Measurements from ENCODE around the gene C1orf159. TPM values are rescaled to one million over a fixed set of nuclear protein-coding genes. Genes with fewer than 3 reads are reported as not detected.

The C1orf159 gene
- polyA plus RNA-seq, 3 donors: 3.0 to 18.8 (median 3.3) TPM

DNA sequence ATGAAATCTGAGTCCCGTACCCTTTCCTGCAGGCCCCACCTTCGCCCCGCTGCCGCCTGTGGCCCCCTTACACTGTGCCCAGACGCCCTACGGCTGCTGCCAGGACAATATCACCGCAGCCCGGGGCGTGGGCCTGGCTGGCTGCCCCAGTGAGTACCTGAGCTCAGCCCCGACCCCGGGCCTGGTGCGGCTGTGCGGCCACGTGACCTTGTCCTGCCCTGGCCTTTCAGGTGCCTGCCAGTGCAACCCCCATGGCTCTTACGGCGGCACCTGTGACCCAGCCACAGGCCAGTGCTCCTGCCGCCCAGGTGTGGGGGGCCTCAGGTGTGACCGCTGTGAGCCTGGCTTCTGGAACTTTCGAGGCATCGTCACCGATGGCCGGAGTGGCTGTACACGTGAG, 70.8 kb downstream of the C1orf159 start:
- peaks cover 4 to 14% (median 13%) of the 10 kb centered on the region in 3 donors for H3K27me3 Mint-ChIP-seq (ENCODE audit: low read depth in 3 of 3)
- no peak for DNase-seq
- Histone ChIP-seq H3K4me2 (replicated peaks; ENCODE audit: extremely low read depth, low read length, poor library complexity, severe bottlenecking) (no peak overlapping the region), H3K9ac (ENCODE audit: insufficient read depth, low read length, poor library complexity, severe bottlenecking) (no peak overlapping the region), H3K4me1 (ENCODE audit: control insufficient read depth in 1 of 2, insufficient read depth in 2 of 2, low read length in 2 of 2) (peaks cover 5 to 6% of the 10 kb centered on the region in 2 donors), H3K36me3 (replicated peaks in 1 of 2; ENCODE audit: control insufficient read depth in 1 of 2, insufficient read depth in 2 of 2, low read length in 2 of 2) (no peaks in the 10 kb centered on the region), H3K79me2 (ENCODE audit: insufficient read depth, low read length) (no peaks in the 10 kb centered on the region), H2AFZ (ENCODE audit: insufficient read depth, low read depth, low read length, poor library complexity, severe bottlenecking) (no peak overlapping the region), H4K20me1 (ENCODE audit: insufficient read depth, low read length) (no peaks in the 10 kb centered on the region), H3K4me3 (replicated peaks in 1 of 3; ENCODE audit: low read depth in 2 of 3, low read length in 3 of 3) (no peak overlapping the region), H3K9me3 (replicated peaks in 1 of 2; ENCODE audit: control insufficient read depth in 1 of 2, insufficient read depth in 1 of 2, low read length in 2 of 2) (no peaks in the 10 kb centered on the region), H3K27me3 (ENCODE audit: control insufficient read depth in 2 of 2, insufficient read depth in 2 of 2, low read length in 2 of 2) (peaks cover under 1 to 4% of the 10 kb centered on the region in 2 donors), H3K27ac (ENCODE audit: low read depth in 1 of 2, low read length in 2 of 2) (no peak overlapping the region)
- WGBS (ENCODE audit: insufficient coverage): 94% methylated on average over 19 of the region's 23 CpGs
- no peak overlapping the region for H3K4me3 Mint-ChIP-seq
- intact Hi-C loops (cut with micrococcal nuclease): no loop called here
- no peak overlapping the region for H3K27ac Mint-ChIP-seq
- peaks cover under 1% of the 10 kb centered on the region for H3K4me1 Mint-ChIP-seq
- no peaks in the 10 kb centered on the region for H3K36me3 Mint-ChIP-seq
- peaks cover 0 to 11% (median 3%) of the 10 kb centered on the region in 7 donors for H3K9me3 Mint-ChIP-seq
- TF ChIP-seq, protein P1, sequence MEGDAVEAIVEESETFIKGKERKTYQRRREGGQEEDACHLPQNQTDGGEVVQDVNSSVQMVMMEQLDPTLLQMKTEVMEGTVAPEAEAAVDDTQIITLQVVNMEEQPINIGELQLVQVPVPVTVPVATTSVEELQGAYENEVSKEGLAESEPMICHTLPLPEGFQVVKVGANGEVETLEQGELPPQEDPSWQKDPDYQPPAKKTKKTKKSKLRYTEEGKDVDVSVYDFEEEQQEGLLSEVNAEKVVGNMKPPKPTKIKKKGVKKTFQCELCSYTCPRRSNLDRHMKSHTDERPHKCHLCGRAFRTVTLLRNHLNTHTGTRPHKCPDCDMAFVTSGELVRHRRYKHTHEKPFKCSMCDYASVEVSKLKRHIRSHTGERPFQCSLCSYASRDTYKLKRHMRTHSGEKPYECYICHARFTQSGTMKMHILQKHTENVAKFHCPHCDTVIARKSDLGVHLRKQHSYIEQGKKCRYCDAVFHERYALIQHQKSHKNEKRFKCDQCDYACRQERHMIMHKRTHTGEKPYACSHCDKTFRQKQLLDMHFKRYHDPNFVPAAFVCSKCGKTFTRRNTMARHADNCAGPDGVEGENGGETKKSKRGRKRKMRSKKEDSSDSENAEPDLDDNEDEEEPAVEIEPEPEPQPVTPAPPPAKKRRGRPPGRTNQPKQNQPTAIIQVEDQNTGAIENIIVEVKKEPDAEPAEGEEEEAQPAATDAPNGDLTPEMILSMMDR (IDR thresholded peaks at IDR 0.05): no peak

DNA sequence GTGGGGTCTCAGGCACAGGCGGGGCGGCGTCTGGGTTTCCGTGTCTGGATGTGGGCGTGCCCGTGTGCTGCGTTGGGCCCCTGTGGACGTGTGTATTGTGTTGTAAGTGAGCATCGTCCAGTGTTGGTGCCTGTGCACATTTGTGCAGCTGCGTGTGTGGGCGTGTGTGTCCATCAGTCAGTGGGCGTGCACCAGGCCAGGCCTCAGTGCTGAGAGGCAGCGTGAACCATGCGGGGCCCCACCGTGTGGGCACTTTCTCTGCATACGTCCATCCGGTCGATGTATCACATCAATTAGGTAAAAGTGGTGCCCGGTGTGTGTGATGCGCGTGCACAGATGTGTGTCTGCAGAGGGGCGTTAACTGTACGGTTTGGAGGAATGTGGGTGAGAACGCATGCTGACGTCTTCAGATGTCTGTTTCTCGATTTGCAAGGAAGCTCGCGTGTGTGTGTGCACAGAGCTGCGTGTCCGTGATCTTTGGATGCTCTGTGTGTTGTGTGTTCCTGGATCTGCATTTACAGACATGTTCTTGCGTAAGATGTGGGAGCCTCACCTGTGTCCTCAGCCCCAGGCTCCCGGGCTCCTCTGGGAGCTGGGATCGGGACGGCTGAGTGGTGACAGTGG, 71.3 kb downstream of the C1orf159 start:
- no peak overlapping the region for H3K9ac ChIP-seq (ENCODE audit: insufficient read depth, low read length, poor library complexity, severe bottlenecking)
- Mint-ChIP-seq H3K27ac (no peak overlapping the region), H3K4me1 (peaks cover 6% of the 10 kb centered on the region), H3K36me3 (peaks cover 0 to under 1% of the 10 kb centered on the region in 2 donors), H3K4me3 (no peak overlapping the region), H3K27me3 (ENCODE audit: low read depth in 3 of 3) (peaks cover 9 to 20% (median 19%) of the 10 kb centered on the region in 3 donors), H3K9me3 (peaks cover 0 to 11% (median 3%) of the 10 kb centered on the region in 7 donors)
- no peaks in the 10 kb centered on the region for H3K79me2 ChIP-seq (ENCODE audit: insufficient read depth, low read length)
- peaks cover 11% of the 10 kb centered on the region in 2 donors for H3K4me1 ChIP-seq (ENCODE audit: control insufficient read depth in 1 of 2, insufficient read depth in 2 of 2, low read length in 2 of 2)
- no peak overlapping the region for H3K4me2 ChIP-seq (replicated peaks; ENCODE audit: extremely low read depth, low read length, poor library complexity, severe bottlenecking)
- peaks cover 3 to 10% of the 10 kb centered on the region in 2 donors for H3K27me3 ChIP-seq (ENCODE audit: control insufficient read depth in 2 of 2, insufficient read depth in 2 of 2, low read length in 2 of 2)
- H3K27ac ChIP-seq (ENCODE audit: low read depth in 1 of 2, low read length in 2 of 2): no peak overlapping the region
- intact Hi-C loops (cut with micrococcal nuclease): no loop called here
- H4K20me1 ChIP-seq (ENCODE audit: insufficient read depth, low read length): no peaks in the 10 kb centered on the region
- DNase-seq: no peak
- 91% methylated on average over 31 of the region's 34 CpGs for WGBS (ENCODE audit: insufficient coverage)
- H3K36me3 ChIP-seq (replicated peaks in 1 of 2; ENCODE audit: control insufficient read depth in 1 of 2, insufficient read depth in 2 of 2, low read length in 2 of 2): no peaks in the 10 kb centered on the region
- TF ChIP-seq, protein P1 (IDR thresholded peaks at IDR 0.05): no peak
- H3K9me3 ChIP-seq (replicated peaks in 1 of 2; ENCODE audit: control insufficient read depth in 1 of 2, insufficient read depth in 1 of 2, low read length in 2 of 2): no peaks in the 10 kb centered on the region
- no peak overlapping the region for H2AFZ ChIP-seq (ENCODE audit: insufficient read depth, low read depth, low read length, poor library complexity, severe bottlenecking)
- H3K4me3 ChIP-seq (replicated peaks in 1 of 3; ENCODE audit: low read depth in 2 of 3, low read length in 3 of 3): no peak overlapping the region
